K562 (cell line): ENCODE results near the gene GHDC. TPM values are rescaled to one million over a fixed set of nuclear protein-coding genes. Genes with fewer than 3 reads are reported as not detected.

Experiments
- ARID1B ChIP-seq: fragments of 450-650 bp; IDR thresholded peaks from 2 replicates; pipeline ENCODE4 v1.6.1; 2016; ENCODE audit warnings: antibody characterized with exemption, mild to moderate bottlenecking, inconsistent platforms
- BCL6 ChIP-seq: fragments of 250-450 bp; sonication (Bioruptor Pico); IDR thresholded peaks from 2 replicates; pipeline ENCODE4 v1.4.0; 2020
- CREB3L1 ChIP-seq: fragments of 450-650 bp; IDR thresholded peaks from 2 replicates; pipeline ENCODE4 v1.6.1; 2014; ENCODE audit warnings: low read depth, mild to moderate bottlenecking, moderate library complexity, borderline replicate concordance
- E2F3 ChIP-seq: fragments of 250-450 bp; sonication (Bioruptor Pico); IDR thresholded peaks from 2 replicates; pipeline ENCODE4 v1.4.0; 2020; ENCODE audit warnings: mild to moderate bottlenecking
- FOXA3 ChIP-seq, 2 experiments: fragments of 450-650 bp in 1 of 2; sonication (generic) in 1 of 2; formaldehyde crosslinking; IDR thresholded peaks in 1 of 2; conservative IDR thresholded peaks in 1 of 2; 2 replicates each; pipeline versions ENCODE4 v1.4.0 to v1.8.0; 2020 to 2022; ENCODE audit warnings: mild to moderate bottlenecking in 2 of 2, missing genetic modification reagents in 1 of 2
- HDAC1 ChIP-seq, 2 experiments: fragments of 450-650 bp; IDR thresholded peaks; 2 replicates each; pipeline ENCODE4 v1.6.1; 2016 to 2017; ENCODE audit warnings: inconsistent platforms in 1 of 2, mild to moderate bottlenecking in 1 of 2, moderate library complexity in 1 of 2
- IRF2 ChIP-seq: sonication (generic); formaldehyde crosslinking; IDR thresholded peaks from 2 replicates; pipeline ENCODE4 v1.8.1; 2022; ENCODE audit warnings: mild to moderate bottlenecking, missing genetic modification reagents
- MCM7 ChIP-seq, 2 experiments: fragments of 450-650 bp; IDR thresholded peaks; 2 replicates each; pipeline ENCODE4 v1.6.1; 2016 to 2018
- MLLT1 ChIP-seq, 2 experiments: fragments of 450-650 bp; IDR thresholded peaks; 2 replicates each; pipeline ENCODE4 v1.6.1; 2016
- MTA3 ChIP-seq: fragments of 450-650 bp; formaldehyde crosslinking; IDR thresholded peaks from 2 replicates; pipeline ENCODE4 v1.6.1; 2017; ENCODE audit warnings: mild to moderate bottlenecking, borderline replicate concordance
- NFYB ChIP-seq: IDR thresholded peaks from 2 replicates; pipeline ENCODE4 v1.6.1; 2011; ENCODE audit warnings: mild to moderate bottlenecking, moderate library complexity; ENCODE audit not compliant: insufficient read length; ENCODE audit errors: extremely low read depth
- NRF1 ChIP-seq, 2 experiments: fragments of 450-650 bp; IDR thresholded peaks in 1 of 2; conservative IDR thresholded peaks in 1 of 2; 2 replicates each; pipeline ENCODE4 v1.6.1; 2014; ENCODE audit warnings: mild to moderate bottlenecking in 2 of 2
- PTBP1 ChIP-seq: fragments of 200-400 bp; formaldehyde crosslinking; IDR thresholded peaks from 2 replicates; pipeline ENCODE4 v1.6.1; 2017; ENCODE audit warnings: low read depth, low read length
- SAP30 ChIP-seq: fragments of 200-600 bp; sonication (generic); IDR thresholded peaks from 2 replicates; pipeline ENCODE4 v1.6.1; 2012; ENCODE audit warnings: borderline replicate concordance, low read depth, mild to moderate bottlenecking, moderate library complexity, low read length, control low read depth, inconsistent platforms; ENCODE audit not compliant: insufficient read depth, poor library complexity, severe bottlenecking
- SRF ChIP-seq, 2 experiments: fragments of 250-450, 450-650 bp in 1 of 2; sonication (Bioruptor Pico) in 1 of 2; sonication (generic) in 1 of 2; formaldehyde crosslinking; IDR thresholded peaks; 2 replicates each; pipeline versions ENCODE4 v1.5.0 to v1.5.1; 2020 to 2022; ENCODE audit warnings: mild to moderate bottlenecking in 1 of 2, missing genetic modification reagents in 1 of 2
- TEAD1 ChIP-seq, 2 experiments: fragments of 450-650 bp in 1 of 2; sonication (generic) in 1 of 2; formaldehyde crosslinking; IDR thresholded peaks; 2 replicates each; pipeline versions ENCODE4 v1.4.0 to v1.8.0; 2020 to 2022; ENCODE audit warnings: mild to moderate bottlenecking in 2 of 2, missing genetic modification reagents in 1 of 2
- ZBTB11 ChIP-seq, 3 experiments: fragments of 200-800 bp in 1 of 3; fragments of 250-450 bp in 1 of 3; fragments of 450-650 bp in 1 of 3; sonication (Bioruptor Pico) in 1 of 3; sonication (Bioruptor generic) in 1 of 3; formaldehyde crosslinking in 1 of 3; IDR thresholded peaks; 2 replicates each; pipeline versions ENCODE4 v1.6.1 to v1.8.0; 2016 to 2022; ENCODE audit warnings: mild to moderate bottlenecking in 2 of 3, missing genetic modification characterization in 2 of 3, missing compliant biosample characterization in 1 of 3, moderate library complexity in 1 of 3
- ZNF507 ChIP-seq: conservative IDR thresholded peaks from 2 replicates; pipeline ENCODE4 v1.6.1; 2017; ENCODE audit warnings: missing genetic modification characterization, missing compliant biosample characterization
- polyA plus RNA-seq, 8 experiments: library from polyadenylated mRNA; depleted of rRNA in 4 of 8; stranded (reverse) in 5 of 8; unstranded in 3 of 8; fragments of >200 nt; fragmentation: Nextera tagmentation in 2 of 8; fragmentation: Illumina TruSeq in 1 of 8; extraction: Ambion mirVana in 2 of 8; extraction: Trizol in 1 of 8; gene quantifications; 2 replicates each; pipeline versions ENCODE4 v1.2.1 to v1.2.3, GENCODE V29; 2011 to 2014; ENCODE audit warnings: inconsistent platforms in 1 of 8, missing spikeins in 1 of 8
- total RNA-seq, 7 experiments: library from RNA; depleted of rRNA in 6 of 7; stranded (reverse); fragments of >200 nt in 6 of 7; fragmentation: Illumina TruSeq in 2 of 7; extraction: Trizol in 2 of 7; gene quantifications; 2 replicates each; pipeline versions ENCODE4 v1.2.1 to v1.2.3, GENCODE V29; 2011 to 2021; ENCODE audit warnings: low replicate concordance in 1 of 7

Gene GHDC
- total and polyA plus RNA-seq, 9 of the 15 experiments (the other 6 are each of a cell fraction or from before 2014, with no cell fraction given) = 0.65 to 23.2 (median 11.2) TPM

- TF ChIP-seq SRF (CRISPR knock-in tag; IDR thresholded peaks at IDR 0.05) (peak in 1 of 2 experiments; percentile 55; a peak in 1 of 4 replicates), NRF1 (conservative IDR thresholded peaks at IDR 0.05 in 1 of 2, IDR thresholded peaks at IDR 0.05 in 1 of 2) (peak; percentile 50 to 65), FOXA3 (CRISPR knock-in tag; conservative IDR thresholded peaks at IDR 0.05 in 1 of 2, IDR thresholded peaks at IDR 0.05 in 1 of 2) (no peak; a peak in 1 of 4 replicates), HDAC1 (IDR thresholded peaks at IDR 0.05) (peak in 1 of 2 experiments; percentile 94; a peak in 2 of 4 replicates), MCM7 (IDR thresholded peaks at IDR 0.05) (no peak), MLLT1 (IDR thresholded peaks at IDR 0.05) (0 out of 4 replicates have a peak, but pooled peaks of 1 of the 2 experiments have one; percentile 42), MTA3 (peak; percentile 86), ZNF507 (no peak), ARID1B (peak; percentile 33; the same call in 1 of the 2 replicates), CREB3L1 (no peak; the same call in 1 of the 2 replicates), PTBP1 (0 out of 2 replicates have a peak, but pooled peaks have one; percentile 23), BCL6 (CRISPR knock-in tag) (no peak), ZBTB11 (CRISPR knock-in tag; IDR thresholded peaks at IDR 0.05) (no peak), SAP30 (peak; percentile 51), IRF2 (CRISPR knock-in tag) (no peak), TEAD1 (CRISPR knock-in tag; IDR thresholded peaks at IDR 0.05) (peak in 1 of 2 experiments; percentile 83; a peak in 2 of 4 replicates), NFYB (no peak), E2F3 (CRISPR knock-in tag) (peak; percentile 99)
These were observed 13.1 kb downstream of the GHDC start, which contains the start of gene KCNH4 (continued) for GRCh38 chr17:42180922-42181850.
